Activated CD4-positive, alpha-beta T cell treated with anti-CD3 and anti-CD28 coated beads for 1 hour (primary cell): ENCODE results near the gene SLC10A3.
A peak's percentile ranks its signal among the peaks of the same experiment; 100 is the strongest.

Source experiments
- DNase-seq: peaks from one replicate; pipeline ENCODE4 v3.0.0-alpha.2; 2020

SLC10A3 gene, protein sequence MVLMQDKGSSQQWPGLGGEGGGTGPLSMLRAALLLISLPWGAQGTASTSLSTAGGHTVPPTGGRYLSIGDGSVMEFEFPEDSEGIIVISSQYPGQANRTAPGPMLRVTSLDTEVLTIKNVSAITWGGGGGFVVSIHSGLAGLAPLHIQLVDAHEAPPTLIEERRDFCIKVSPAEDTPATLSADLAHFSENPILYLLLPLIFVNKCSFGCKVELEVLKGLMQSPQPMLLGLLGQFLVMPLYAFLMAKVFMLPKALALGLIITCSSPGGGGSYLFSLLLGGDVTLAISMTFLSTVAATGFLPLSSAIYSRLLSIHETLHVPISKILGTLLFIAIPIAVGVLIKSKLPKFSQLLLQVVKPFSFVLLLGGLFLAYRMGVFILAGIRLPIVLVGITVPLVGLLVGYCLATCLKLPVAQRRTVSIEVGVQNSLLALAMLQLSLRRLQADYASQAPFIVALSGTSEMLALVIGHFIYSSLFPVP

GRCh38 chrX:154490414-154491083 lies at the start of gene SLC10A3:
TSS of gene SLC10A3 (minus strand) at chrX:154490629. CDS start at chrX:154488940, 1,689 bp downstream.
- DNase-seq, result peak; percentile 82

DNA sequence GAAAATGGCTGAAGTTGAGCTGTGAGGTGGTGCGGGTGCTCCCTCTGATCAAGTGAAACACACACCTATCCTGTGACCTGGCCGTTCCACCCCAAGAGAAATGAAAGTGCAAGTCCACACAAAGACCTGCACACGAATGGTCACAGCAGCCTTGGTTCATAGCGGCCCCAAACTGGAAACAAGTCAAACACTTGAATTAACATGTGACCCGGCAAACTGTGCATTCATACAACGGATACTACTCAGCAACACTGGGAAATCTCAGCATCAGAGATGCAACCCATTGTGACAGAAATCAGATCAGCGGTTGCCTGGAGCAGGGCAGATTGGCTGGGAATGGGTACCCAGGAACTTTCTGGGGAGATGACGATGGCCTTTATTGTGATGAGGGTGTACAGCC lies 48.6 kb upstream of the SLC10A3 start:
- DNase-seq, result no peak

DNA sequence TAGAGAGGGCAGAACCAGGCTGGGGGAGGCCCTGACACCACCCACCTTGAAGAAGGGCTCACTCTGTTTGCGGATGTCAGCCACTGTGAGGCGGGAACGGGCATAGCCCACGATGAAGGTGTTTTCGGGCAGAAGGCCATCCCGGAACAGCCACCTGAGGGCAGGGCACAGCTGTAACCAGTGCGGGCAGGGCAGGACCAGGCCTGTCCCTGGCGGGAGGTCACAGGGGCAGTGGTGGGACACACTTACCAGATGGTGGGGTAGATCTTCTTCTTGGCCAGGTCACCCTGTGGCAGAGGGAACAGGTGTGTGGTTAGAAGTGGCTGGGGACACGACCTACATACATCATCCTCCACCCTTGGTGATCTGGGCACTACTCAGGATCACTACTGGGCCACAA lies 45.5 kb upstream of the SLC10A3 start:
- no peak for DNase-seq

GRCh38 chrX:154534526-154535322 lies 44.3 kb upstream of the SLC10A3 start:
- peak; percentile 82 for DNase-seq

DNA sequence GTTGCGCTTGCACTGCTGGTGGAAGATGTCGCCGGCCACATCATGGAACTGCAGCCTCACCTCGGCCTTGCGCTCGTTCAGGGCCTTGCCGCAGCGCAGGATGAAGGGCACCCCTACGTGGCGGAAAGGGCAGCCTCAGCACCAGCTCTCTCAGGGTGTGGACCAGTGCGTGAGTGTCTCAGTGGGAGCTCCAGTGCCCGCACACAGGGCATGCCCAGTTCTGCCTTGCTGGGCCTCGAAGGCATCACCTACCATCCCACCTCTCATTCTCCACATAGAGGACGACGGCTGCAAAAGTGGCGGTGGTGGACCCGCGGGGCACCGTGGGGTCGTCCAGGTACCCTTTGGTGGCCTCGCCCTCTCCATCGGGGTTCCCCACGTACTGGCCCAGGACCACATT lies 42.3 kb upstream of the SLC10A3 start:
- DNase-seq, result no peak

DNA sequence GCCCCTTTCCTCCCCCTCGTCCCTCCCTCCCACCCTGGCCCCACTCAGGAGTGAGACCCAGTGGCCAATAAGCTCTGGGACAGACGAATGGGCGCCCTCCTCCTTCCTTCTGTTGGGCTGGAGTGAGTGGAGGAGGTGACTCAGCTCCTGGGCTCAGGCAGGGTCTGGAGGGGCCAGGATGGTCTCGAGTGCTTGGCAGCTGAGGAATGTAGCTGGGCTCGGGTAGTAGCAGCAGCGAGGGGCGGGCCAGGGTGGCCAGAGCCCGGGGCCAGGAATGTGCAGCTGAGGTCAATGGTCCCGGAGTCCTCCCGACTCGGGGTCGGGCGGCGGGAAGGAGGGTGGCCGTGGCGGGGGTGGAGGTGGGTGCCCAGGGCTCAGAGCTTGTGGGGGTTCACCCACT lies 41.2 kb upstream of the SLC10A3 start:
- DNase-seq, result no peak

DNA sequence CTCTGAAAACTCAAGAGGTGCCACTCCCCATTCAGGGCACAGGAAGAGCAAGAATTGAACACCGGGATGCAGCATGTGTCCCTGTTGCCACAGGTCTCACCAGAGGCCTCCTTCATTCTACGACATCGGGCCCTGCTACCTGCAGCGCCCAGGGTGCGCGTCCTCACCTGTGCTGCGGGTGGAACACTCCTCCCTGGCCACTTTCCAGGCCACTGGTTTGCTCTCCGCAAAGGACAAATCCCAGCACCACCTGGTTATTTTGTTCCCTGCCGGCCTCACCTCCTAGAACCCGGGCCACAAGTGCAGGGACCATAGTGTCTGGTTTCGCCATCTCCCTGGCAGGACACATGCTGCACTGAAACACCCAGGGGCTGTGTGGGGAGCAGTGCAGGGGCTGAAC lies 39.9 kb upstream of the SLC10A3 start:
- no peak for DNase-seq

GRCh38 chrX:154529206-154529612 lies 38.8 kb upstream of the SLC10A3 start:
- no peak for DNase-seq

- peak; percentile 38 for DNase-seq
These were observed 36.7 kb upstream of the SLC10A3 start for GRCh38 chrX:154526901-154527675.

DNA sequence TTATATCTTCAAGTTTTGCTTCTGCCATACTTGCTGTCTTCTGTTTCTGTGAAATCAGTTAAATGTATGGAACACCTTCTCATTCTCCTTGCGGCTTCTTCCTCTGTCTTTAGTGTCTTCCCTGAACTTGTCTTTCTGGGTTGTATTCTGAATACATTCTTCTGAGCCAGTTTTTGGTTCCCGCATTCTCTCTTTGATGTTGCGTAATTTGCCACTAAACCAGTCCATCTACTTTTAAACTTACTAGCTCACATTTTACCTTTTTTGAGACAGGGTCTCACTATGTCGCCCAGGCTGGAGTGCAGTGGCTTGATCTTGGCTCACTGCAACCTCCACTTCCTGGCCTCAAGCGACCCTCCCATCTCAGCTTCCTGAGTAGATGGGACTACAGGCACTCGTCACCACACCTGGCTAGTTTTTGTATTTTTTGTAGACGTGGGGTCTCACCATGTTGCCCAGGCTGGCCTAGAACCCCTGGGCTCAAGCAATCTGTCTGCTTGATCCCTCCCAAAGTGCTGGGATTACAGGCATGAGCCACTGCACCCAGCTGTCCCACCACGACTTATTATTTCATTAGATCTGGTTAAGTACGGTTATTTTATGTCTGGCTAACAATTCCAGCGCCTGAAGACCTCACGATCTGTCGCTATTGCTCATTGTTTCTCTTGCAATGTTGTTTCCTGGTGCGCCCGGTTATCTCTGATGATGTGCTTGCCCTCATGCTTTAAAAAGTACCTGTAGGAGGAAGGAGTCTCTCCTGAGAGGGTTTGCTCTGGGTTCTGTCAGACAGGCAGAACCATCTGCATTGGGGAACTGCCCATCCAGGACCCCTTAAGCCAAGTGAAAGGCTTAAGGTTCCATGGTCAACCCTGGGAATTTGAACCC lies 35.4 kb upstream of the SLC10A3 start:
- DNase-seq, result no peak

- no peak for DNase-seq
These were observed 29.0 kb upstream of the SLC10A3 start for GRCh38 chrX:154519389-154519788.

DNA sequence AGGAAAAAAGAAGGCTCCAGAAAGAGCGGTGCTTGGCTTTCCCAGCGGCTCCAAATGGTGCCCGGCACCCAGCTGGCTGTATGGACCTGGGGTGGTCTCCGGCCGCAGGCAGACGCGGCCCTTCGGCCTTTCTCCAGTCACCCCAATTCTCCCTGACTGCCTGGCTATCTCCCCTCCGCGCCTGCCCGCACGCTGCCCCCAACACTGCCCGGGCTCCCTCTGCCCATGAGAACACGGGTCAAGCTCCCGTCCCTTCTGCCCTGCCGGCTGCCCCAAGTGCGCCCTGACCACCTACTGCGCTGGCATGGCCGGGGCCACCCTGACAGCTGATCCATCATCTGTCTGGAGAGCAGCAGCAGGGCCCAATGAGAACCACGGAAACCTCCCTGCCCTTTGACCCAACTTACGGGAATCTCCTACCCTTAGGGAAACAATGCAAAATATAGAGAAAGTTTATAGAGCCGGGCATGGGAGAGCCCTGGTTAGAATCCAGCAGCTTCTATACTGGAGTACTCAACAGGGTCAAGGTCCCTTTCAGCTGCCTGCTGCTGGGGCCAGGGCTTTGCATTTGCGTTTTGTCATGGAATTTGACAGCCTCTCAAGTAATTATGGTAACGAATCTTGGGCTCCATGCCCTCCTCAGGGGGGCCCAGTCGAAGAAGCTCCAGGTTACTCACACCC lies 26.8 kb upstream of the SLC10A3 start:
- no peak for DNase-seq

- DNase-seq, result no peak
These were observed 26.2 kb upstream of the SLC10A3 start for GRCh38 chrX:154516656-154517100.

DNA sequence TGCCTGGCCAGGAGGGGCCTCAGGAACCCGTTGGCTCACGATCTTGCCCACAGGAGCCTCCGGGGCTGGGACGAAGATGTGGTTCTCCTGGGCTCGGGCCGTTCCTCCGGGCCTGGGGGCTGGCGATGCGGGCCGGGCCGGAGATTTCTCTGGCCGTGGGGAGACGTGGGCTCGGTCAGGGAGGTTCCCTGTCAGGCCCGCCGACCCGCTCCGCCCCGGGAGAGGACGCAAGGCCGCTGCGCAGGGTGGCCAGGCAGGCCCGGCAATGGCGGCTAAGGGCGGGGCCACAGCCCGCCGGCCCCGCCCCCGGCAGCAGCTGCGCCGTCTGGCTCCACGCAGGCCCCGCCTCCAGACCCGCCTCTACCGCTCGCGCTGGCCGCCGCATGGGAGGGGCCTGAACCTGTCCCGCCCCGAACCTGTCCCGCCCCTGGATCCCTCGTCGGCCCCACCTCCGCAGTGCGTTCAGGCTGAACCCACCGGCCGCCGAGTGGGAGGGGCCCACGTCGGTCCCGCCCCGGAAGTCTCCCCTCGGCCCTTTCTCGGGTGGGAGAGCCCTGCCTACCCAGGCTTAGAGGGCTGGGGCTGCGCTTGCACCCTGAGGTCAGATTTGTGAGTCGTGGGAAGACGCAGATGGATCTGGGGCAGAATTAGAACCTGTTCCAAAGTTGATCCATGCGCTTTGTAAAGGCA lies 25.7 kb upstream of the SLC10A3 start, which contains the start of gene FAM3A:
TSS of gene FAM3A (minus strand) at position 267 of the 690 bp plus-strand sequence. CDS start 460 bp downstream, outside the sequence.
- DNase-seq, result peak; percentile 88

- no peak for DNase-seq
These were observed 24.9 kb upstream of the SLC10A3 start for GRCh38 chrX:154515090-154515965.

DNA sequence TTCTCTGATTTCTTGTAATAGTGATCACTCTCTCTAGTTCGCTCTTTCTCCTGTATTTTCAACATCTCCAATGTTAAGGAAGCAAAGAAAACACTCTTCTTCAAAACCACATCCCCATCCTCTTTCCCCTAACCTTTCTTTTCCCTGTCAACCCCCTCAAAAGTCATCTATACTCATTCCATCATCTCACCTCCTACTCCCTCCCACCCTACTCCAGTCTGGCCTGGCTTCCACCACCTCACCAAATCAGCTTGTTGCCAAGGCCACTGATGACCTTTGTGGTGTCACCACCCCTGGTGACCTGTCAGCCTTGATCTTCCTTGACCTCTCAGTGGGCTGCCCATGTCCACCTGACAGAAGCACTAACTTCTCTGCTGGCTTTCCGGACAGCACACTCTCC lies 23.3 kb upstream of the SLC10A3 start:
- no peak for DNase-seq

- DNase-seq, result no peak
These were observed 22.6 kb upstream of the SLC10A3 start for GRCh38 chrX:154512879-154513553.

- DNase-seq, result no peak
These were observed 21.3 kb upstream of the SLC10A3 start for GRCh38 chrX:154511761-154512160.
